ENCODE data around the gene COL25A1.

Gene COL25A1

GRCh38 chr4:108774809-108775530 is 527.5 kb downstream of the COL25A1 start:
- TF ChIP-seq CTCF (IDR thresholded peaks at IDR 0.05; ENCODE audit: low read depth, low read length, missing control alignments): no peak
- H3K4me3 ChIP-seq (replicated peaks; ENCODE audit: low read depth, low read length): no peak overlapping the region
- DNase-seq (ENCODE audit: extremely low read depth, low read depth): no peak

- DNase-seq (ENCODE audit: extremely low read depth, low read depth): no peak
- no peak overlapping the region for H3K4me3 ChIP-seq (replicated peaks; ENCODE audit: low read depth, low read length)
- no peak for TF ChIP-seq CTCF (IDR thresholded peaks at IDR 0.05; ENCODE audit: low read depth, low read length, missing control alignments)
Measured at GRCh38 chr4:108772402-108772801, 530.1 kb downstream of the COL25A1 start.

GRCh38 chr4:108766058-108766457 is 536.4 kb downstream of the COL25A1 start:
- no peak overlapping the region for H3K4me3 ChIP-seq (replicated peaks; ENCODE audit: low read depth, low read length)
- no peak for TF ChIP-seq CTCF (IDR thresholded peaks at IDR 0.05; ENCODE audit: low read depth, low read length, missing control alignments)
- no peak for DNase-seq (ENCODE audit: extremely low read depth, low read depth)

GRCh38 chr4:108763986-108764385 is 538.5 kb downstream of the COL25A1 start:
- DNase-seq (ENCODE audit: extremely low read depth, low read depth): no peak
- no peak overlapping the region for H3K4me3 ChIP-seq (replicated peaks; ENCODE audit: low read depth, low read length)
- no peak for TF ChIP-seq CTCF (IDR thresholded peaks at IDR 0.05; ENCODE audit: low read depth, low read length, missing control alignments)

GRCh38 chr4:108763226-108763593 is 539.2 kb downstream of the COL25A1 start:
- TF ChIP-seq CTCF (IDR thresholded peaks at IDR 0.05; ENCODE audit: low read depth, low read length, missing control alignments): no peak
- no peak for DNase-seq (ENCODE audit: extremely low read depth, low read depth)
- peak overlapping the region; percentile 33 for H3K4me3 ChIP-seq (replicated peaks; ENCODE audit: low read depth, low read length)

- H3K4me3 ChIP-seq (replicated peaks; ENCODE audit: low read depth, low read length): peak within 1 kb of the TSS; percentile 33
- TF ChIP-seq CTCF (IDR thresholded peaks at IDR 0.05; ENCODE audit: low read depth, low read length, missing control alignments): no peak
- DNase-seq (ENCODE audit: extremely low read depth, low read depth): no peak
Measured at GRCh38 chr4:108762559-108763225, 539.8 kb downstream of the COL25A1 start, which contains the start of gene ETNPPL. Gene ETNPPL, minus strand, starts transcription at chr4:108763053. Its CDS starts 155 bp downstream, at chr4:108762898.

Data from HFF-Myc (cell line).